LNCaP clone FGC (cell line): Measurements from ENCODE around the gene C3orf52.

Experiments
- DNase-seq: peaks from one replicate; pipeline ENCODE4 v3.0.0-alpha.2; 2011; ENCODE audit warnings: low read depth
- H3K4me3 ChIP-seq: 2 replicates; pipeline ENCODE4 v1.5.1; 2011; ENCODE audit warnings: mild to moderate bottlenecking, low read depth, low read length, control low read depth
- TF ChIP-seq, protein P1 (sequence below): IDR thresholded peaks from 2 replicates; pipeline ENCODE4 v1.5.1; 2012; ENCODE audit warnings: mild to moderate bottlenecking; ENCODE audit not compliant: control insufficient read depth, insufficient read depth; ENCODE audit errors: extremely low read depth

C3orf52 gene

DNA sequence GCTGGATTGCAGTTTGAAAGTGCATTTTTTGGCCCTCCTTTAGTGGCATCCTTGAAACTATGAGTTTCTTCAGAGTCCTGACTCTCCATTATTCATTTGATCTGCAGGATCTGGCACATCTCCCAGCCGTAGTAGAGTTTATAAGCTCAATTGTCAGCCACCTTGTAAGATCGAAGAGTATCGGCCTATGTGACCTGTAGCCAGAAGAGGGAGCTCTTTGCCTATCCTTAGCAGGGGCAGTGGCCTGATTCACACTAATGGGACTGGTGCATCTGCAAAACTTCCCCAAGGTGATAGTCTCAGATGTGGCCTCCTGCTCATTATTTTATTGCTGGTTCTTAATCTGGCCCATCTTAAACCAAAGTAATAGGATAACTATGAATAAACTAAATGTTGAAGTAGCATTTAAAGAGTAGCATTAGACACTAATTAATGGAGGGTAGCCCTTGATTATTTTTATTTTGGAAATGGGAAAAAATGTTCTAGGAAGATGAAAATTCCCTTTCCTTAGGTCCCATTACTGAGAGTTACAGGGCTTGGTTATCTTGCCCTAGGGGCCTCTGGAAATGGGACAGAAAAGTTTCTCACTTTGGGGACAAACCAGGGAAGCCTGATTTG is 25.7 kb downstream of the C3orf52 start:
- peak; percentile 85 for DNase-seq

DNA sequence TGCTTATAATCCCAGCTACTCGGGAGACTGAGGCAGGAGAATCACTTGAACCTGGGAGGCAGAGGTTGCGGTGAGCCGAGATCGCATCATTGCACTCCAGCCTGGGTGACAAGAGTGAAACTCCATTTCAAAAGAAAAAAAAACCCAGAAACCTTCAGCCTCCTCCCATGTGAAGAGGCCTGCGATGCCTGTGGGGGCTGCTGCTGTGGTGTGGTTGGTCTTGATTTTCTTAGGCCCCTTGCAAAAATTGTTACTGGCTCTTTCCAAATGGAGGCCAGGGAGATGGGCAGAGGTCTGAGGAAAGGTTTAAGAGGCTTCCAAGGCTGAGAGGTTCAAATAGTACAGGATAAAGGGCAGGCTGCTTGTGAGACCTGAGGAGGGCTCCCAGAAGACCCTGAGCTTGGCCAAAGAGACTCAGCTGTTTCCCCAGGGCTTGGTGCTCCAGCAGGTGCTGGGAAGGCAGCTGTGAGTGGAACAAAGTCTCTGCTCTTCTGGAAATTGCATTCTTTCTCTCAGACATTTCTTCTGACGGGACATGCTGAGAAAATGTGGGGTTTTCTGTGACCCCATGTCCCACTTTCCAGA is 28.5 kb downstream of the C3orf52 start:
- H3K4me3 ChIP-seq: no peak overlapping the region
- no peak for DNase-seq
- TF ChIP-seq, protein P1, sequence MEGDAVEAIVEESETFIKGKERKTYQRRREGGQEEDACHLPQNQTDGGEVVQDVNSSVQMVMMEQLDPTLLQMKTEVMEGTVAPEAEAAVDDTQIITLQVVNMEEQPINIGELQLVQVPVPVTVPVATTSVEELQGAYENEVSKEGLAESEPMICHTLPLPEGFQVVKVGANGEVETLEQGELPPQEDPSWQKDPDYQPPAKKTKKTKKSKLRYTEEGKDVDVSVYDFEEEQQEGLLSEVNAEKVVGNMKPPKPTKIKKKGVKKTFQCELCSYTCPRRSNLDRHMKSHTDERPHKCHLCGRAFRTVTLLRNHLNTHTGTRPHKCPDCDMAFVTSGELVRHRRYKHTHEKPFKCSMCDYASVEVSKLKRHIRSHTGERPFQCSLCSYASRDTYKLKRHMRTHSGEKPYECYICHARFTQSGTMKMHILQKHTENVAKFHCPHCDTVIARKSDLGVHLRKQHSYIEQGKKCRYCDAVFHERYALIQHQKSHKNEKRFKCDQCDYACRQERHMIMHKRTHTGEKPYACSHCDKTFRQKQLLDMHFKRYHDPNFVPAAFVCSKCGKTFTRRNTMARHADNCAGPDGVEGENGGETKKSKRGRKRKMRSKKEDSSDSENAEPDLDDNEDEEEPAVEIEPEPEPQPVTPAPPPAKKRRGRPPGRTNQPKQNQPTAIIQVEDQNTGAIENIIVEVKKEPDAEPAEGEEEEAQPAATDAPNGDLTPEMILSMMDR: no peak

More for the DNA sequence above, 25.7 kb downstream of the C3orf52 start:
- H3K4me3 ChIP-seq: no peak overlapping the region
- TF ChIP-seq, protein P1: peak; percentile 97

DNA sequence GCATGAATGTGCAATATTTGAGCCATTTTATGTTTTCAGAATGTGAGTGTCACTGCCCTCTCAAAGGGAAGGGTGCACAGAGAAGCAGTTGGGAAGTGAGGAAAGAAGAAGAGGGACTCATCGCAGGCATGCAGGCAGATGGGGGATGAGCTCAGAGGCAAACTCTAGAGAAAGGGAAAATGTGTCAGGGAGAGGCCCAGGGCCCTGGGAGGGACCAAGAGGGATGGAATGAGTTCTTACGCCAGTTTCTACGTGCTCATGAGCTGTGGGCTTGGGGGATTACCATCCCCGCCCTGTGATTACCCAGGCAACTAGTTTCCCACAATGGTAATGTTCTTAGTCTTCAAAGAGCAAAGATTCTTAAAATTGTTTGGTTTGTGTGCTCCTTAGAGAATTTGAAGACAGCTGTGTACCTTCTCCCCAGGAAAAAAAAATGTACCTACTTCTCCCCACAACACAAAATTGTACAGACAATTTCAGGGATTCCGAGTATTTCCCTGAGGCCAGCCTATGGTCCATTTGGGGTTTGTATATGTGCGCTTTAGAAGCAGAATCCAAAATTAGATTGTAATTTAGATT is 29.1 kb downstream of the C3orf52 start:
- no peak for DNase-seq
- TF ChIP-seq, protein P1: no peak
- no peak overlapping the region for H3K4me3 ChIP-seq

DNA sequence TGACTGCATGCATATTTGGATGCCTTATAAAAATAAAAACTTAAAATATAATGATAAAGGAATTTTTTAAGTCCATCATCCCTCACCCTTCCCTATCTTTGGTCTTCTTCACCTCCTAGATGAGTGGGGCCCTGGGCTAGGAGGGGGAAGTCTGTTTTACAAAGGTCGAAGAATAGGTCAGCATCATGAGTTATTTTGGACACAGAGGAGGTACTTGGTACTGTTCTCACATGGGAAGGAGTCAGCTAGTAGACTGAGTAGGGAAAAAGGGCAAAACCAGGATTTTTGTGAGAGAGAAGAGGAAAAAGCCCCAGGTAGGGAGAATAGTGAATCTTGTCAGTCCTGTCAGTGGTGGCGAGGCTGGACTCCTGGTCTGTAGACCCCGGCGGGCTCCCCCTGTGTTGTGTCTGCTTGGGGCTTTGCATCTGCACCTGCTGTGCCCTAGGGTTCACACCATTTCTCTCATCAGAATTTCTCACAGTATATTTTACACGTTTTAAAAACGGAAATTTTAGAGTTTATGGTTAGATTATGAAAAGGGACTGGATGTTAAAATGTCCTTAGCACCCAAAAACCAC is 29.7 kb downstream of the C3orf52 start:
- TF ChIP-seq, protein P1: no peak
- no peak overlapping the region for H3K4me3 ChIP-seq
- no peak for DNase-seq

DNA sequence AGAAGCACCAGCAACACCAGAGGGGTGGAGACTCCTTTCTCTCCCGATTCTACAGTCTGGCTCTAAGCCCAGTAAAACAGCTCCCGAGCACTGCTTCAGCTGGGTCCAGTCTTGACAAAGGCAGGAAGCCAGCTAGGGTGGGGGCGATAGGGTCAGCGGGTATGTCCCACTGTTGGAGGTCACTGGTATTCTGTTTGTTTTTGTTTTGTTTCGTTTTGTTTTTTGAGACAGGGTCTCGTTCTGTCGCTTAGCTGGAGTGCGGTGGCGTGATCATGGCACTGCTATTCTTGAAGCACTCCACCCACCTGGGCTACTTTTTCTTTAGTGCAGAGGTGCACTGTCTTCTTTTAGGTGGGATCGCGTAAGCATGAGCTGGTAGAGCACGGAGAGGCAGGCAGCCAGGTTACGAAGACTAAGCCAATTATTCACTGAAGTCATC is 30.6 kb downstream of the C3orf52 start:
- TF ChIP-seq, protein P1: no peak
- no peak overlapping the region for H3K4me3 ChIP-seq
- no peak for DNase-seq

DNA sequence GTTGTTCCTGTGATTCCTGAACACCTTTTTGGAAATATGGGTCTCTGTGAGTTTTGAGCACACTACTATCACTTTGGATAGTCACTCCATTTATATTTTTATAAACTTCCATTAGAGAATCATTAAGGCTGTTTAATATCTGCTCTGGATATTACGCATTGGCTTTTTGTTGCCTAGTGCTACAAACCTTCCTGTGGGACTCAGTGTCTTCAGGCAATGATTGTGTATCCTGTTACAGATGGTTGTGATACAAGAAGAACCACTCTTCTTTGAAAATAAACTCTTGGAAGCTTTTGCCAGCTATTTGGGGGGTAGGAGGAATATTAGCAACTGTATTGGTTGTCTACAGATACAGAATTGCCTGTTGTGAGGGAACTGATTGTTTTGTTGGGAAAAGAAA is 31.2 kb downstream of the C3orf52 start:
- TF ChIP-seq, protein P1: no peak
- no peak for DNase-seq
- no peak overlapping the region for H3K4me3 ChIP-seq
